Endodermal cell (in vitro differentiated cells): ENCODE data around the gene ACLY. TPM values are rescaled to one million over a fixed set of nuclear protein-coding genes. Genes with fewer than 3 reads are reported as not detected.

Source experiments
- DNase-seq: peaks from one replicate; pipeline ENCODE4 v3.0.0-alpha.2; 2017
- H3K27ac ChIP-seq: 2 replicates; pipeline ENCODE4 v1.5.1; 2013; ENCODE audit warnings: mild to moderate bottlenecking, low read depth, low read length, moderate library complexity
- H3K27me3 ChIP-seq: 2 replicates; pipeline ENCODE4 v1.6.1; 2013; ENCODE audit warnings: mild to moderate bottlenecking, low read length, moderate library complexity; ENCODE audit not compliant: insufficient read depth, control insufficient read depth, poor library complexity, severe bottlenecking
- H3K36me3 ChIP-seq: 2 replicates; pipeline ENCODE4 v1.7.0; 2013; ENCODE audit warnings: mild to moderate bottlenecking, low read length, moderate library complexity; ENCODE audit not compliant: control insufficient read depth, insufficient read depth
- H3K4me1 ChIP-seq: one replicate; pipeline ENCODE4 v1.7.0; 2013; ENCODE audit warnings: low read length; ENCODE audit not compliant: control insufficient read depth, insufficient read depth
- H3K4me3 ChIP-seq: 2 replicates; pipeline ENCODE4 v1.5.1; 2013; ENCODE audit warnings: mild to moderate bottlenecking, low read length, moderate library complexity
- H3K9ac ChIP-seq: 2 replicates; pipeline ENCODE4 v1.6.1; 2013; ENCODE audit warnings: mild to moderate bottlenecking, low read length, moderate library complexity; ENCODE audit not compliant: poor library complexity, severe bottlenecking; ENCODE audit errors: extremely low read depth
- H3K9me3 ChIP-seq: 2 replicates; pipeline ENCODE4 v1.6.1; 2013; ENCODE audit warnings: mild to moderate bottlenecking, low read length, moderate library complexity; ENCODE audit not compliant: control insufficient read depth
- H3K27ac Mint-ChIP-seq: 2 replicates; pipeline ENCODE4 v1.8.0; 2020; ENCODE audit warnings: mixed read lengths
- H3K27me3 Mint-ChIP-seq: 2 replicates; pipeline ENCODE4 v1.8.0; 2021; ENCODE audit warnings: mild to moderate bottlenecking, mixed read lengths; ENCODE audit not compliant: insufficient read depth
- H3K36me3 Mint-ChIP-seq: 2 replicates; pipeline ENCODE4 v1.8.0; 2020; ENCODE audit warnings: low read depth, mixed read lengths
- H3K4me1 Mint-ChIP-seq: 2 replicates; pipeline ENCODE4 v1.8.0; 2020; ENCODE audit warnings: mixed read lengths
- H3K4me3 Mint-ChIP-seq: 2 replicates; pipeline ENCODE4 v1.8.0; 2020; ENCODE audit warnings: mild to moderate bottlenecking, moderate library complexity, mixed read lengths
- H3K9me3 Mint-ChIP-seq: 2 replicates; pipeline ENCODE4 v1.8.0; 2020; ENCODE audit warnings: mild to moderate bottlenecking, mixed read lengths
- CTCF ChIP-seq: fragments of 200-600 bp; sonication (generic); conservative IDR thresholded peaks from 2 replicates; pipeline ENCODE4 v1.5.0; 2021; ENCODE audit warnings: antibody characterized with exemption, mild to moderate bottlenecking
- WGBS, 2 experiments: methylation state at CpG; one replicate each; pipeline versions ENCODE4 v1.1.5 to v1.1.7; 2013; ENCODE audit warnings: missing lambda C conversion rate in 2 of 2, mixed read lengths in 1 of 2; ENCODE audit not compliant: insufficient coverage in 1 of 2, insufficient read length in 1 of 2; 5-methylcytosine and 5-hydroxymethylcytosine counted together
- total RNA-seq, 2 donors: library from RNA; stranded (reverse); fragmentation: NEBNext Ultra II Directional in 1 of 2; extraction: Animal tissue kit (Norgen Biotek cat#: 25700) in 1 of 2; gene quantifications; 2 replicates in 1 of 2; 3 replicates in 1 of 2; pipeline ENCODE4 v1.2.1, GENCODE V29; 2021

ACLY gene
- total RNA-seq, 2 donors from 2014 or later = 261 to 304 TPM

GRCh38 chr17:41956522-41956921, 37.8 kb upstream of the ACLY start:
- 96 to 100% methylated on average over 3 to 6 of the region's 6 CpGs for WGBS, 2 experiments
- Mint-ChIP-seq H3K36me3 (peaks cover 8% of the 10 kb centered on the region), H3K27me3 (no peaks in the 10 kb centered on the region), H3K9me3 (no peaks in the 10 kb centered on the region), H3K4me1 (peaks cover 26% of the 10 kb centered on the region), H3K27ac (no peak overlapping the region), H3K4me3 (no peak overlapping the region)
- H3K27ac ChIP-seq = no peak overlapping the region
- no peak for TF ChIP-seq CTCF
- peaks cover 10% of the 10 kb centered on the region for H3K4me1 ChIP-seq
- DNase-seq = no peak
- H3K4me3 ChIP-seq = no peak overlapping the region
- H3K27me3 ChIP-seq = no peaks in the 10 kb centered on the region
- no peaks in the 10 kb centered on the region for H3K36me3 ChIP-seq
- H3K9ac ChIP-seq = no peak overlapping the region
- H3K9me3 ChIP-seq = no peaks in the 10 kb centered on the region

- H3K27ac Mint-ChIP-seq = no peak overlapping the region
- H3K36me3 Mint-ChIP-seq = peaks cover 15% of the 10 kb centered on the region
- TF ChIP-seq CTCF = no peak
- Histone ChIP-seq H3K9me3 (no peaks in the 10 kb centered on the region), H3K4me3 (no peak overlapping the region), H3K9ac (no peak overlapping the region), H3K27me3 (no peaks in the 10 kb centered on the region), H3K36me3 (peaks cover 7% of the 10 kb centered on the region), H3K27ac (no peak overlapping the region), H3K4me1 (no peaks in the 10 kb centered on the region)
- WGBS, 2 experiments = 86 to 89% methylated on average over 11 of the region's 11 CpGs
- no peaks in the 10 kb centered on the region for H3K27me3 Mint-ChIP-seq
- no peak overlapping the region for H3K4me3 Mint-ChIP-seq
- H3K9me3 Mint-ChIP-seq = no peaks in the 10 kb centered on the region
- no peaks in the 10 kb centered on the region for H3K4me1 Mint-ChIP-seq
- DNase-seq = no peak
Measured at GRCh38 chr17:41948762-41949460, 30.2 kb upstream of the ACLY start.

- peaks cover 7% of the 10 kb centered on the region for H3K36me3 ChIP-seq
- no peak overlapping the region for H3K27ac ChIP-seq
- Mint-ChIP-seq H3K36me3 (peaks cover 11% of the 10 kb centered on the region), H3K9me3 (no peaks in the 10 kb centered on the region), H3K27ac (no peak overlapping the region), H3K4me3 (no peak overlapping the region), H3K27me3 (no peaks in the 10 kb centered on the region), H3K4me1 (no peaks in the 10 kb centered on the region)
- 88 to 90% methylated on average over 2 to 3 of the region's 3 CpGs for WGBS, 2 experiments
- H3K9ac ChIP-seq = no peak overlapping the region
- H3K27me3 ChIP-seq = no peaks in the 10 kb centered on the region
- no peak for TF ChIP-seq CTCF
- no peaks in the 10 kb centered on the region for H3K4me1 ChIP-seq
- no peaks in the 10 kb centered on the region for H3K9me3 ChIP-seq
- no peak for DNase-seq
- H3K4me3 ChIP-seq = no peak overlapping the region
Measured at GRCh38 chr17:41944943-41945342, 26.2 kb upstream of the ACLY start.
